ENCODE results near the gene ERCC6L2. TPM values are rescaled to one million over a fixed set of nuclear protein-coding genes. Genes with fewer than 3 reads are reported as not detected.

ERCC6L2 gene
- total RNA-seq, 1 donor from 2014 or later = 32.1 TPM

- DNase-seq (ENCODE audit: low read depth in 2 of 2) = no peak
These were observed 49.5 kb downstream of the ERCC6L2 start for GRCh38 chr9:95924987-95925386.

DNA sequence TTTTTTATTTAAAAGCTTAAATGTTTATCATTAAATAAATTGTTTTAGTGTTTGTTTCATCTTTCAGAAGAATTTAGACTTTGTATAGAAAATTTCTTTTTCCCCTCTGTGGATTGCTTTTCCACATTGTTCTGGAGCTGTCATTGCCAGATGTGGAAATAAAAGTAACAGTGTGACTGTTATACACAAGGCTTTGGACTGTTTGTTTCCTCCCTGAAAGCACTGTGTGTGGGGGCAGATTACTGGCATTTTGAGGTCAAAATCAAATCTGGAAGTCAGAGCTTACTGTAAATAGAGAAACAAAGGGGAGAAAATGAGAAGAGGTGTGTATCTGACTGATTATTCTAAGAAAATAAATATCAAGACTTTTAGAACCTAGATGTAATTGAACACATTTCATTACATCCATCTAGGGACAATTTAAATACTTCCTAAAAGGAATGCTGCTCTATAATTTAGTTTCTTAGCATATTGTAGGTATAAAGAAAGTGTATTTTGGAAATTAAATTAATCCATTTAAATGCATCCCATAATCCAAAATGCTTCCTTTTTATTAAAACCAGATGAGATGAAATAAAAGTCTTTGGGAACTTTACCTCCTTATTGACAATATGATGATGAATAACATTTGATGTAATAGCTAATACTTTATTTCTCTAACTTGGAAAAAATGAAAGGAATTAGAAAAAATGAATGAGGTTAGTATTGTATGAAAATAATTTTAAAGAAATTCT lies 51.9 kb downstream of the ERCC6L2 start:
- no peak for DNase-seq (ENCODE audit: low read depth in 2 of 2)

DNA sequence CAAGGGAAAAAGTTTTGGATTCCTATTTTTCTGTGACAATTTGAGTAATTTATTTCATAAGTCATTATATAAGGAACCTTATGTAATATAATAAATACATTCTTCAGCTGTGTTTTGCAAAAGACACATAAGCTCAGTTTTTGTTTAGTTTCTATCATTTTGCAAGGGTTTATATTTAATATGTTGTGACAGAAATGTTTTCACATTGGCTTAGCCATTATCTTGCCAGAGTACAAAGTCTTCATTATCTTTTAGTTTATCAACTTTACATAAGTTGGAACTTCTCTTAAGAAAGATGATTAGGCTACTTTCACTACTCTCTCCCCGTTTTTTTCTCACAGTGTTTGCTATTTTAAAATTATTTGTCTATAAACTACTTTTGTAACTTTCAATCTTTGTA lies 54.8 kb downstream of the ERCC6L2 start:
- no peak for DNase-seq (ENCODE audit: low read depth in 2 of 2)

- no peak for DNase-seq (ENCODE audit: low read depth in 2 of 2)
These were observed 60.5 kb downstream of the ERCC6L2 start for GRCh38 chr9:95935861-95936578.

GRCh38 chr9:95936579-95937075 lies 61.1 kb downstream of the ERCC6L2 start:
- DNase-seq (ENCODE audit: low read depth in 2 of 2) = no peak

DNA sequence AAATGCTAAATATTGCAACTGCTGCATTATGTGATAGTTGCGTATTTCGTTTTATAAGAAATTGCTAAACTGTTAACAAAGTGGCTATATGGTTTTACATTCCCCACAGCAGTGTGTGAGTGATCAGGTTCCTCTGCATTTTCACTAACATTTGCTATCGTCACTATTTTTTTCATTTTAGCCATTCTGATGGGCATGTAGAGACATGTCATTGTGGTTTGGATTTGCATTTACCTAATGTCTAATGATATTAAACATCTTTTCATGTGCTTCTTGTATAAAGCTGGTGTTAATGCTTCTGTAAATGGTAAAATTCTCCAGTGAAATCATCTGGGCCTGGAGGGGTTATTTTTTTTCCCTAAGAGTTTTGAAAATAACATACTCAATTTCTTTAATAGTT lies 61.6 kb downstream of the ERCC6L2 start:
- DNase-seq (ENCODE audit: low read depth in 2 of 2) = no peak

DNA sequence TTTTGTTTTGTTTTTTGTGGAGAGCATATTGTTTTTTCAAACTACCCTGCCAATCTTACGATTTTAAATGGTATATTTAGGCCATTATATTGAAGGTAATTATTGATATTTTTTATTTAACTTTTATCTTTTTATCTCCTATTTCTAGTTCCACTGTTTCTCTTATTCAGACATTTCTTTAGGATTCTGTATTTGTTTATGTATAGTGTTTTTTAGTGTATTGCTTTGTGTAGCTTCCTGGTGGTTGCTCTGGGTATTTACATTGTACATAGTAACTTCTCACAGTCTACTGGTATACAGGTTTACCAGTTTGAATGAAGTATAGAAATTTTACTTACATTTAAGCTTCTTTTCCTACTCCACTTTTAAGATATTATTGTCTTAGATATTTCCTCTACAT lies 63.2 kb downstream of the ERCC6L2 start:
- no peak for DNase-seq (ENCODE audit: low read depth in 2 of 2)

DNA sequence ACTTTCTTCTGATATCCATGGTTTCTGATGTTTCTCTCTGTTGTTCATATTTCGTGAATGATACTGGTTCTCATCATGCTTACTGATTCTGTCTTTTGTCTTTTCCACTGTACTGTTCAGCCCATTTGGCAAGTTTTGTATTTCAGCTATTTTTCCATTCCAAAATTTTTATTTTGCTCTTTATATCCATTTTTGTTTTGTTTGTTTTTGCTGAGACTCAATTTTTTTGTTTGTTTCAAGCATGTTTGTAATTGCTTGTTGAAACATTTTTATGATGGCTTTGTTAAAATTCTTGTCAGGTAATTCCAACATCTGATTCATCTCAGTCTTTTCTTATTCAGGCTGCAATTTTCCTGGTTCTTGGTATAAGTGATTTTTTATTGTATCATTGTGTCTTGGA lies 64.0 kb downstream of the ERCC6L2 start:
- no peak for DNase-seq (ENCODE audit: low read depth in 2 of 2)

DNA sequence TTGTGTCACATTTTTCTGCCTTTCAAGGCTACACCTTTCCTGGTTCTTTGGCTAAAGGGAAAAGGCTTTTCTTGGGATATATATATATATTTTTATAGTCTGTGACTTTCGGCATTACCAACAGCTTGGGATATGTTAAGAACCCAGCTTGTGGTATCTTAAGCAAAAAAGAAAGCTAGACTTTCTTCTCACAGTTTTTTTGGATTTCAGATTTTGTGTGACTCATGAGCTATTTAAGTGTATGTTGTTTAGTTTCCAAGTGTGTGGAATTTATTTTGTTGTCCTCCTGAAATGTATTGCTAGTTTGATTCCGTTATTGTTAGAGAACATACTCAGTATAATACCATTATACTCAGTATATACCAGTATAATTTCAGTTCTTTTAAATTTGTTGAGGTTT lies 64.8 kb downstream of the ERCC6L2 start:
- no peak for DNase-seq (ENCODE audit: low read depth in 2 of 2)

GRCh38 chr9:95942016-95942415 lies 66.5 kb downstream of the ERCC6L2 start:
- DNase-seq (ENCODE audit: low read depth in 2 of 2) = no peak

DNA sequence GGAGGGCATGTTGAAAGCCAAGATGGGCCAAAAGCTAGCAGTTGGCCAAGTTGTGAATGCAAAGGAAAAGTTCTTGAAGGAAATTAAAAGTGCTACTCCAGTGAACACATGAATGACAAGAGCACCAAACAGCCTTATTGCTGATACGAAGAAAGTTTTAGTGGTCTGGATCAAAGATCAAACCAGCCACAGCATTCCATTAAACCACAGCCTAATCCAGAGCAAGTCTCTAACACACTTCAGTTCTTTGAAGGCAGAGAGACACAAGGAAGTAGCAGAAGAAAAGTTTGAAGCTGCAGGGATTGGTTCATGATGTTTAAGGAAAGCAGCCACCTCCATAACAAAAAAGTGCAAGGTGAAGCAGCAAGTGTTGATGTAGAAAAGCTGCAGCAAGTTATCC lies 71.6 kb downstream of the ERCC6L2 start:
- DNase-seq (ENCODE audit: low read depth in 2 of 2) = no peak

- DNase-seq (ENCODE audit: low read depth in 2 of 2) = no peak
These were observed 77.0 kb downstream of the ERCC6L2 start for GRCh38 chr9:95952471-95952870.

- DNase-seq (ENCODE audit: low read depth in 2 of 2) = no peak
These were observed 78.5 kb downstream of the ERCC6L2 start for GRCh38 chr9:95953986-95954385.

DNA sequence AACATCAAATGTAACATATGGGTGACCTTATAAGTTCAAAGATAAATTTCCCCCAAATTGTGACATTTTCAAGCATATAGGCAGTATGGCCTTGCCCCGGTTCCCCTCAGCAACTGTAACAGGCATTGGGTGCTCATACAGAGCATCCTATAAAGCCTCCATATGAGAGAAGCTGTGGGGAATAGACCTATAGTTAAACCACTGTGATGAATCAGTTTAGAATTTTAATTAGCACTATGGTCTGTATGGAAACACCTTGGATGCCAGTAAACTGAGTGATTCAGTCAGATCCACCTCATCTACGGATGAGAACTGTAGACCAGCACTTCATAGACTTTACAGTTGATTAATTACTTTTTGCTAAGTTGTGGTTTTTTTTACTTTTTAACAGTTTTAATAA lies 79.4 kb downstream of the ERCC6L2 start:
- no peak for DNase-seq (ENCODE audit: low read depth in 2 of 2)

DNA sequence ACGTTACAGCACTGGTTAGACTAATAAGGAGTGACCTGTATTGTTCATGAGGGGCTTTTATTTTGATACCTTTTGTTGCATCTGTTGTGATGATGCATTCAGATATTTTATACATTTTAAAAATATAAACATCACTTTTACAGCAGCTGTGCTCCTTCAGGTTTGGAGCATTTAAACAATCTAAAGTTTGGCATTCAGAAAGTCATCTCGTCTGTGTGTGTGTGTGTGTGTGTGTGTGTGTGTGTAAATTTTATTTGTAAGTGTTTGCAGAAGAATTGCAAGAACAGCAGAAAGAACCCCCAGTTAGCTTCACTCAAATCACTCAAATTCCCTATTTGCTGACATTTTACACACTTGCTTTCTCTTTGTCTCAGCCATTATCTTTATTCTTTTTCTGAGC lies 87.4 kb downstream of the ERCC6L2 start:
- no peak for DNase-seq (ENCODE audit: low read depth in 2 of 2)

DNA sequence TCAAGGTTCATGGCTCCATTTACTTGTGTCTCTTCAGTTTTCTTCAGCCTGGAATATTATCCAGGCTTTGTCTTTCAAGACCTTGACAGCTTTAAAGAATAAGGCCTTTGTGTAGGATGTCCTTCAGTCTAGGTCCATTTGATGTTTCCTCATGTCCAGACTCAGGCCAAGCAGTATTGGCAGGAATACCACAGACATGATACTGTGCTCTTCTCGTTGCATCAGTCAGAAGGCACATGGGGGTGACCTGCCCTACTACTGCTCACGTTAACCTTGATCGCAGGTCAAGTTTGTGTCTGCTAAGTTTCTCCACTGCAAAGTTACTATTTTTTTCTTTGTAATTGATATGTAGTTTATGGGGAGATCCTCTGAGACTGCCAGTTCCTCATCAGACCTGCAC lies 88.2 kb downstream of the ERCC6L2 start:
- DNase-seq (ENCODE audit: low read depth in 2 of 2) = no peak

- no peak for DNase-seq (ENCODE audit: low read depth in 2 of 2)
These were observed 90.8 kb downstream of the ERCC6L2 start for GRCh38 chr9:95966306-95966705.

DNA sequence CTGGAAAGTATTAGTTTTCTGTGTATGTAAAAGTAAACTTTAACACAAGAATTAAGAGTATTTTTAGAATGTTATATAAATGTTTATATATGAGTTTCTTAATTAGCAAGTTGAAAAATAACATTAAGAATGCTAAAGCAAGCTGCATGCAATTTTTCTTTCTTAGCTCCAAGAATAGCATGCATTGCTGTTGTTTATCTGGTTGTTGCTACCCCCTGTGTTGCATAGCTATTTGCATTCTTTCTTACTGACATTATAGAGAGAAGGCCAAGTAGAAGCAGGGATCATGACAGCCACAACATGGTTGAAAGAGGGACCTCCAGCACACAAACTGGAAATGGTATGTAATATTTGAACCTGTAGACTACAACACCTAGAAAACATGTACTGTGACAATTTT lies 94.8 kb downstream of the ERCC6L2 start:
- DNase-seq (ENCODE audit: low read depth in 2 of 2) = no peak

- no peak for DNase-seq (ENCODE audit: low read depth in 2 of 2)
These were observed 96.3 kb downstream of the ERCC6L2 start for GRCh38 chr9:95971815-95972214.

DNA sequence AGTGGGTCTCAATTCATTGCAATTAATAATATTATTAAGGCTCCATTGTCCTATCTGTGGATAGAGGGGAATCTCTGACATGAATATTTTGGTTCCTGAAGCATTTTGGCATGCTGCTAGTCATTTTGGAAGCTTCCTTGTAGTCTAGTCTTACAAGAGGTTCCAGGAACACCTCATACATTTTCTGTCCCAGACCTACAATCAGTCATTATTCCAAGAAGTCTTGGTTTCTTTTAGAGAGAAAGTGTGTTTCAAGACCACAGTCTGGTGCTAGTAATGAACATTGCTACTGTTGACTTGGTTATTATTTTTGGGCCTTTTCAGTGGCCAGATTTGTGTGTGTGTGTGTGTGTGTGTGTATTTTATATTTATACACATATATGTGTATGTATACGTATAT lies 98.9 kb downstream of the ERCC6L2 start:
- no peak for DNase-seq (ENCODE audit: low read depth in 2 of 2)

- no peak for DNase-seq (ENCODE audit: low read depth in 2 of 2)
These were observed 101.9 kb downstream of the ERCC6L2 start for GRCh38 chr9:95977371-95977770.

GRCh38 chr9:95978106-95978505 lies 102.6 kb downstream of the ERCC6L2 start:
- DNase-seq (ENCODE audit: low read depth in 2 of 2) = no peak

DNA sequence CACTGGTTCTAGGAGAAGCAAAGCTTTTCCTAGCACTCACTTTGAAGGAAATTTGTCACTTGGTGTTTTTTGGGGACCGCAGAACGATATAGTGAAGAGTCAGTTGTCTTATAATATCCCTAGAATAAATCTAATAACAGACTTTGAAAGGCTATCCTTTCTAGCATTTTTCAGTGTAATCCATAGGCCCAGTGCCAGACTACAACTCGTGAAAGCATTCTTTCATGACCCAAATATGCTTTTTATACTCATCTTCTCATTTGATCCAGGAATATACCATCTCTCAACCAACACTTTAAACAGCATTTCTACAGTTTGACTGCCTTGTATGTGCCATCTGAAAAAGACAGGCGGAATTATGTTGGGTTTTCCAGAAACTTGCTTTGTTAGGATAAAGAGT lies 104.0 kb downstream of the ERCC6L2 start:
- DNase-seq (ENCODE audit: low read depth in 2 of 2) = no peak
